HUES64 (cell line): ENCODE measurements around the gene ATP6V0C.
A peak's percentile ranks its signal among the peaks of the same experiment; 100 is the strongest.

Experiments used
- H3K27ac ChIP-seq: 2 replicates; pipeline ENCODE4 v1.7.0; 2013; ENCODE audit warnings: low read depth, low read length, inconsistent platforms
- H3K27me3 ChIP-seq: 2 replicates; pipeline ENCODE4 v1.6.1; 2013; ENCODE audit warnings: mild to moderate bottlenecking, low read length; ENCODE audit not compliant: insufficient read depth
- H3K36me3 ChIP-seq: 2 replicates; pipeline ENCODE4 v1.6.1; 2013; ENCODE audit warnings: mild to moderate bottlenecking, low read length; ENCODE audit not compliant: insufficient read depth
- H3K4me1 ChIP-seq: 2 replicates; pipeline ENCODE4 v1.6.1; 2013; ENCODE audit warnings: mild to moderate bottlenecking, low read length, moderate library complexity; ENCODE audit not compliant: insufficient read depth
- H3K4me3 ChIP-seq: 2 replicates; pipeline ENCODE4 v1.5.1; 2013; ENCODE audit warnings: mild to moderate bottlenecking, low read length, moderate library complexity
- H3K9ac ChIP-seq: 2 replicates; pipeline ENCODE4 v1.6.1; 2013; ENCODE audit warnings: mild to moderate bottlenecking, low read depth, low read length
- H3K9me3 ChIP-seq: 2 replicates; pipeline ENCODE4 v1.6.1; 2013; ENCODE audit warnings: low read depth, low read length; ENCODE audit not compliant: insufficient read depth
- WGBS: fragments of 150-250, 120-280 bp; methylation state at CpG from one replicate; pipeline ENCODE4 v1.1.7; 2013; ENCODE audit warnings: missing lambda C conversion rate; 5-methylcytosine and 5-hydroxymethylcytosine counted together

Gene ATP6V0C

GRCh38 chr16:2496223-2497115 lies 17.3 kb upstream of the ATP6V0C start:
- WGBS = 96% methylated on average over 62 of the region's 62 CpGs
- no peaks in the 10 kb centered on the region for H3K9me3 ChIP-seq
- H3K4me1 ChIP-seq = no peaks in the 10 kb centered on the region
- H3K27me3 ChIP-seq = no peaks in the 10 kb centered on the region
- H3K9ac ChIP-seq = no peak overlapping the region; the same call in 1 of the 2 replicates
- peaks cover 6% of the 10 kb centered on the region; the same call in 1 of the 2 replicates for H3K36me3 ChIP-seq
- H3K27ac ChIP-seq = no peak overlapping the region
- H3K4me3 ChIP-seq = no peak overlapping the region

GRCh38 chr16:2497116-2497630 lies 16.6 kb upstream of the ATP6V0C start:
- Histone ChIP-seq H3K27ac (no peak overlapping the region), H3K36me3 (peaks cover 6% of the 10 kb centered on the region; the same call in 1 of the 2 replicates), H3K4me3 (no peak overlapping the region), H3K4me1 (peaks cover 6% of the 10 kb centered on the region), H3K9ac (no peak overlapping the region), H3K9me3 (no peaks in the 10 kb centered on the region), H3K27me3 (no peaks in the 10 kb centered on the region)
- WGBS = 89% methylated on average over 21 of the region's 21 CpGs

- Histone ChIP-seq H3K36me3 (peaks cover 6% of the 10 kb centered on the region; the same call in 1 of the 2 replicates), H3K9ac (no peak overlapping the region), H3K4me3 (no peak overlapping the region), H3K27me3 (no peaks in the 10 kb centered on the region), H3K4me1 (peaks cover 6% of the 10 kb centered on the region), H3K9me3 (no peaks in the 10 kb centered on the region), H3K27ac (no peak overlapping the region)
- 94% methylated on average over 26 of the region's 26 CpGs for WGBS
Measured at GRCh38 chr16:2497695-2498484, 15.9 kb upstream of the ATP6V0C start.

- no peak overlapping the region for H3K4me3 ChIP-seq
- peaks cover 6% of the 10 kb centered on the region; the same call in 1 of the 2 replicates for H3K36me3 ChIP-seq
- peaks cover 6% of the 10 kb centered on the region for H3K4me1 ChIP-seq
- no peak overlapping the region for H3K27ac ChIP-seq
- no peak overlapping the region for H3K9ac ChIP-seq
- H3K9me3 ChIP-seq = no peaks in the 10 kb centered on the region
- no peaks in the 10 kb centered on the region for H3K27me3 ChIP-seq
- WGBS = 92% methylated on average over 15 of the region's 15 CpGs
Measured at GRCh38 chr16:2498531-2499253, 15.1 kb upstream of the ATP6V0C start.

GRCh38 chr16:2499454-2499853 lies 14.3 kb upstream of the ATP6V0C start:
- no peak overlapping the region for H3K9ac ChIP-seq
- no peak overlapping the region for H3K27ac ChIP-seq
- peaks cover 6% of the 10 kb centered on the region for H3K4me1 ChIP-seq
- H3K27me3 ChIP-seq = no peaks in the 10 kb centered on the region
- no peak overlapping the region for H3K4me3 ChIP-seq
- 96% methylated on average over 6 of the region's 6 CpGs for WGBS
- peaks cover 6% of the 10 kb centered on the region; the same call in 1 of the 2 replicates for H3K36me3 ChIP-seq
- no peaks in the 10 kb centered on the region for H3K9me3 ChIP-seq

GRCh38 chr16:2499890-2500429 lies 13.8 kb upstream of the ATP6V0C start:
- 94% methylated on average over 29 of the region's 29 CpGs for WGBS
- Histone ChIP-seq H3K4me1 (peaks cover 6% of the 10 kb centered on the region), H3K4me3 (no peak overlapping the region), H3K27ac (no peak overlapping the region), H3K9ac (no peak overlapping the region), H3K27me3 (no peaks in the 10 kb centered on the region), H3K36me3 (peaks cover 6% of the 10 kb centered on the region; the same call in 1 of the 2 replicates), H3K9me3 (no peaks in the 10 kb centered on the region)

GRCh38 chr16:2500430-2500917 lies 13.3 kb upstream of the ATP6V0C start:
- 87% methylated on average over 20 of the region's 20 CpGs for WGBS
- Histone ChIP-seq H3K9me3 (no peaks in the 10 kb centered on the region), H3K27me3 (no peaks in the 10 kb centered on the region), H3K4me1 (peaks cover 6% of the 10 kb centered on the region), H3K4me3 (no peak overlapping the region), H3K27ac (no peak overlapping the region), H3K36me3 (peaks cover 6% of the 10 kb centered on the region; the same call in 1 of the 2 replicates), H3K9ac (no peak overlapping the region; the same call in 1 of the 2 replicates)

GRCh38 chr16:2500918-2501750 lies 12.6 kb upstream of the ATP6V0C start:
- Histone ChIP-seq H3K4me3 (peak overlapping the region; percentile 47), H3K27me3 (no peaks in the 10 kb centered on the region), H3K9me3 (no peaks in the 10 kb centered on the region), H3K9ac (peak overlapping the region; percentile 10; the same call in 1 of the 2 replicates), H3K4me1 (peaks cover 6% of the 10 kb centered on the region), H3K36me3 (peaks cover 5% of the 10 kb centered on the region; the same call in 1 of the 2 replicates), H3K27ac (peak overlapping the region; percentile 31; the same call in 1 of the 2 replicates)
- WGBS = 40% methylated on average over 23 of the region's 23 CpGs

GRCh38 chr16:2501946-2502895 lies 11.5 kb upstream of the ATP6V0C start:
- H3K27me3 ChIP-seq = no peaks in the 10 kb centered on the region
- H3K36me3 ChIP-seq = no peaks in the 10 kb centered on the region
- H3K4me1 ChIP-seq = peaks cover 6% of the 10 kb centered on the region
- H3K9me3 ChIP-seq = no peaks in the 10 kb centered on the region
- H3K9ac ChIP-seq = no peak overlapping the region
- H3K27ac ChIP-seq = no peak overlapping the region
- H3K4me3 ChIP-seq = no peak overlapping the region
- WGBS = 86% methylated on average over 18 of the region's 18 CpGs
